IMR-90 (cell line): ENCODE results near the gene ESPL1. TPM values are rescaled to one million over a fixed set of nuclear protein-coding genes. Genes with fewer than 3 reads are reported as not detected.
A peak's percentile ranks its signal among the peaks of the same experiment; 100 is the strongest.

Experiments
- ATAC-seq: fragments of 200-7000 bp; cut with Tn5 transposase; 2 replicates; pipeline ENCODE4 v1.9.1; 2020; ENCODE audit warnings: low read depth, mild to moderate bottlenecking, moderate library complexity
- BruUV-seq: library from RNA; stranded (reverse); fragments of 400-500 nt; replicated peaks from 2 replicates; lab custom pipeline; 2021; lab: Mats Ljungman, UMichigan
- CTCF ChIA-PET: fragments of 300-600 bp; formaldehyde crosslinking; extraction: SDS; loops from one replicate; lab custom pipeline; 2021; ENCODE audit warnings: antibody characterized with exemption; lab: Yijun Ruan, JAX
- POLR2A ChIA-PET: fragments of 300-600 bp; sonication (Branson Sonifier 250); formaldehyde crosslinking; loops from one replicate; lab custom pipeline; 2022; ENCODE audit warnings: antibody characterized with exemption; ENCODE audit not compliant: unreplicated experiment; lab: Charles Lee
- DNase-seq: peaks from one replicate; pipeline ENCODE4 v3.0.0; 2013
- H2AFZ ChIP-seq: replicated peaks from 2 replicates; pipeline ENCODE3; 2013; ENCODE audit warnings: low read length, mild to moderate bottlenecking; ENCODE audit not compliant: poor library complexity
- H2AK5ac ChIP-seq: 2 replicates; pipeline ENCODE4 v1.6.1; 2013; ENCODE audit warnings: low read depth, low read length, inconsistent platforms
- H2AK9ac ChIP-seq: replicated peaks from 2 replicates; pipeline ENCODE3; 2013; ENCODE audit warnings: mild to moderate bottlenecking, low read depth, low read length, moderate library complexity; ENCODE audit not compliant: poor library complexity
- H2BK120ac ChIP-seq: 2 replicates; pipeline ENCODE4 v1.6.1; 2013; ENCODE audit warnings: low read depth, low read length, inconsistent platforms
- H2BK15ac ChIP-seq: 3 replicates; pipeline ENCODE4 v1.6.1; 2013; ENCODE audit warnings: low read depth, low read length, inconsistent platforms
- H2BK20ac ChIP-seq: 2 replicates; pipeline ENCODE4 v1.6.1; 2013; ENCODE audit warnings: low read depth, mild to moderate bottlenecking, inconsistent platforms, low read length, moderate library complexity
- H2BK5ac ChIP-seq: 2 replicates; pipeline ENCODE4 v1.6.1; 2013; ENCODE audit warnings: mild to moderate bottlenecking, low read depth, low read length, inconsistent platforms; ENCODE audit not compliant: poor library complexity, severe bottlenecking
- H3K14ac ChIP-seq: replicated peaks from 2 replicates; pipeline ENCODE4 v1.6.1; 2013; ENCODE audit warnings: low read depth, low read length, inconsistent platforms
- H3K18ac ChIP-seq: 2 replicates; pipeline ENCODE4 v1.6.1; 2013; ENCODE audit warnings: low read depth, low read length, control low read depth
- H3K23ac ChIP-seq: 2 replicates; pipeline ENCODE4 v1.6.1; 2013; ENCODE audit warnings: low read depth, low read length, inconsistent platforms
- H3K27ac ChIP-seq: 2 replicates; pipeline ENCODE4 v1.5.1; 2013; ENCODE audit warnings: mild to moderate bottlenecking, control low read depth, low read length; ENCODE audit not compliant: insufficient read depth
- H3K27me3 ChIP-seq: 2 replicates; pipeline ENCODE4 v1.6.1; 2013; ENCODE audit warnings: low read length; ENCODE audit not compliant: control insufficient read depth, insufficient read depth
- H3K36me3 ChIP-seq: 2 replicates; pipeline ENCODE4 v1.6.1; 2013; ENCODE audit warnings: low read length, mixed read lengths; ENCODE audit not compliant: control insufficient read depth, insufficient read depth
- H3K4ac ChIP-seq: 2 replicates; pipeline ENCODE4 v1.6.1; 2013; ENCODE audit warnings: low read depth, low read length, inconsistent platforms
- H3K4me1 ChIP-seq: 2 replicates; pipeline ENCODE4 v1.6.1; 2013; ENCODE audit warnings: low read length, mixed read lengths; ENCODE audit not compliant: control insufficient read depth, insufficient read depth
- H3K4me2 ChIP-seq: 2 replicates; pipeline ENCODE4 v1.6.1; 2013; ENCODE audit warnings: low read depth, mild to moderate bottlenecking, control low read depth, low read length, moderate library complexity
- H3K4me3 ChIP-seq: 2 replicates; pipeline ENCODE4 v1.5.1; 2013; ENCODE audit warnings: low read depth, mild to moderate bottlenecking, control low read depth, low read length, moderate library complexity; ENCODE audit not compliant: insufficient read depth
- H3K56ac ChIP-seq: 2 replicates; pipeline ENCODE4 v1.6.1; 2013; ENCODE audit warnings: low read length, inconsistent platforms; ENCODE audit not compliant: insufficient read depth; ENCODE audit errors: extremely low read depth
- H3K79me1 ChIP-seq, 2 experiments: 2 replicates each; pipeline ENCODE4 v1.6.1; 2013; ENCODE audit warnings: low read length in 2 of 2, inconsistent platforms in 1 of 2, low read depth in 1 of 2
- H3K9ac ChIP-seq: 2 replicates; pipeline ENCODE4 v1.6.1; 2013; ENCODE audit warnings: low read depth, low read length, control low read depth
- H3K9me1 ChIP-seq: 2 replicates; pipeline ENCODE4 v1.6.1; 2013; ENCODE audit warnings: low read length, inconsistent platforms; ENCODE audit not compliant: insufficient read depth
- H3K9me3 ChIP-seq: 2 replicates; pipeline ENCODE4 v1.6.1; 2013; ENCODE audit warnings: low read length; ENCODE audit not compliant: control insufficient read depth, insufficient read depth
- H4K20me1 ChIP-seq: 2 replicates; pipeline ENCODE4 v1.6.1; 2013; ENCODE audit warnings: low read length, inconsistent platforms; ENCODE audit not compliant: insufficient read depth
- H4K5ac ChIP-seq: 2 replicates; pipeline ENCODE4 v1.6.1; 2013; ENCODE audit warnings: mild to moderate bottlenecking, low read depth, low read length, control low read depth
- H4K8ac ChIP-seq, 2 experiments: 2 replicates each; pipeline ENCODE4 v1.6.1; 2013; ENCODE audit warnings: low read depth in 2 of 2, low read length in 2 of 2, control low read depth in 1 of 2, inconsistent platforms in 1 of 2
- H4K91ac ChIP-seq: 2 replicates; pipeline ENCODE4 v1.6.1; 2013; ENCODE audit warnings: low read depth, low read length, inconsistent platforms; ENCODE audit not compliant: insufficient read depth
- CHD1 ChIP-seq: IDR thresholded peaks from 2 replicates; pipeline ENCODE4 v1.6.1; 2012; ENCODE audit warnings: low read depth, low read length, improper control_type of control experiment
- MAZ ChIP-seq: IDR thresholded peaks from 2 replicates; pipeline ENCODE4 v1.6.1; 2012; ENCODE audit warnings: low read depth, mild to moderate bottlenecking, low read length, improper control_type of control experiment, moderate library complexity, borderline replicate concordance
- WGBS, 2 experiments: methylation state at CpG; one replicate each; pipeline versions ENCODE4 v1.1.5 to v1.1.7; 2013; ENCODE audit warnings: missing lambda C conversion rate in 2 of 2; ENCODE audit not compliant: insufficient read length in 1 of 2; ENCODE audit errors: extremely low coverage in 2 of 2; 5-methylcytosine and 5-hydroxymethylcytosine counted together
- dilution Hi-C: fragments of 300-500 bp; cut with HindIII; formaldehyde crosslinking; loops from one replicate; pipeline ENCODE4 v1.14.3; 2018; ENCODE audit warnings: low sequenced_read_pairs; ENCODE audit not compliant: unreplicated experiment
- in situ Hi-C: fragments of 300-500 bp; cut with MboI; formaldehyde crosslinking; loops from 3 replicates; pipeline ENCODE4 v1.14.3; 2019; ENCODE audit warnings: low sequenced_read_pairs, inconsistent platforms, mixed read lengths
- intact Hi-C: fragments of 100-400 bp; cut with micrococcal nuclease; formaldehyde crosslinking; loops from 2 replicates; pipeline ENCODE4 v1.10.0; 2022
- polyA plus RNA-seq, 3 experiments: library from polyadenylated mRNA; depleted of rRNA; stranded (reverse); fragments of >200 nt; gene quantifications; 2 replicates each; pipeline ENCODE4 v1.2.3, GENCODE V29; 2012; ENCODE audit warnings: low replicate concordance in 1 of 3
- total RNA-seq: library from RNA; depleted of rRNA; stranded (reverse); fragments of >200 nt; gene quantifications from 2 replicates; pipeline ENCODE4 v1.2.3, GENCODE V29; 2012

Gene ESPL1
- total and polyA plus RNA-seq, 2 of the 4 experiments (the other 2 are of a cell fraction): 6.5 to 9.2 TPM

DNA sequence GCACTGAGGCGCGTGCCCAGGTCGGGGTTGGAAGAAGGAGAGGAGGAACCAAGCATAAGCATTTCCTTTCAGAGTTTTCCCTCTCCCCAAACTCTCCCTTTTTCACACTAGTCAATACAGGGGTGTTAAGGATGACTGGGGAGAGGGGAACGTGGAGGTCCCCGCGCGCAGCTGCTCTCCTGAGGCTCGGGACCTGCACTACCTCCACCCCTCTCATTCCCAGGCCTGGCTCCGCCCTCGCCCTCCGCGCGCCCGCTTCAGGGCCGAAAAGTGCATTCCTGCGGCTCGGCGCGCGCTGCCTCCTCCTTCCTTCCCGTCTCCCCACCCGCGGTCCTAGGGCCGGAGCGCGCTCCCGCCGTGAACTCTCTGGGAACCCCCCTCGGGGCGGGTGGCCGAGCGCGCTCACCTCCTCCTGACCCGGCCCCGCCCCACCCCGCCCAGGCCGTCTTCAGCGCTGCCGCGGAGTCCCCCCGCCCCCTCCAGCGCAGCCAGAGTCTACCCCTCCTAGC lies 47.4 kb upstream of the ESPL1 start:
- Histone ChIP-seq H3K9me3 (no peaks in the 10 kb centered on the region), H2AK9ac (peak overlapping the region; percentile 73), H3K14ac (peak overlapping the region; percentile 75; the same call in 1 of the 2 replicates), H2AFZ (peak overlapping the region; percentile 94), H3K4me2 (peak overlapping the region; percentile 91), H3K56ac (peak overlapping the region; percentile 37; the same call in 1 of the 2 replicates), H3K4me1 (peaks cover 48% of the 10 kb centered on the region), H3K9ac (peak overlapping the region; percentile 54), H4K20me1 (peaks cover 11% of the 10 kb centered on the region), H3K27ac (peak overlapping the region; percentile 94), H3K79me1 (peaks cover 23 to 77% of the 10 kb centered on the region in 2 experiments), H3K36me3 (no peaks in the 10 kb centered on the region), H4K91ac (peak overlapping the region; percentile 66; the same call in 1 of the 2 replicates), H2AK5ac (no peak overlapping the region), H3K23ac (peak overlapping the region; percentile 54; the same call in 1 of the 2 replicates), H3K4me3 (peak overlapping the region; percentile 53), H2BK20ac (no peak overlapping the region), H3K4ac (peak overlapping the region; percentile 44), H2BK5ac (peak overlapping the region; percentile 98), H3K9me1 (peaks cover 34% of the 10 kb centered on the region), H3K18ac (no peak overlapping the region; the same call in 1 of the 2 replicates), H3K27me3 (no peaks in the 10 kb centered on the region), H2BK15ac (no peak overlapping the region), H2BK120ac (no peak overlapping the region), H4K5ac (no peak overlapping the region), H4K8ac (peak overlapping the region; percentile 94 to 97; a peak in 3 of 4 replicates)
- ChIA-PET CTCF (no interaction called here), POLR2A (interaction anchor here (0.7 kb wide), 2 partner anchors 8 to 59 kb away, joined by 3 read pairs; no protein-coding TSS in a partner anchor)
- dilution Hi-C loops: no loop called here
- DNase-seq (peak; percentile 90), ATAC-seq (peak; percentile 68)
- in situ Hi-C loops: no loop called here
- intact Hi-C loops: loop anchor here (2.0 kb wide), 1 partner anchor 78 kb away; the partner anchor contains the start of gene MYG1
- TF ChIP-seq MAZ: peak; percentile 94
- TF ChIP-seq CHD1: no peak
- no TSS peak for BruUV-seq
- 0% methylated on average over 7 of the region's 42 CpGs; no CpG with 5 or more reads in 1 of the 2 experiments for WGBS, 2 experiments
